ENCODE data around the gene FBXO42.

The FBXO42 gene

GRCh38 chr1:16351994-16352841 lies at the start of gene FBXO42:
Gene FBXO42, minus strand, starts transcription at chr1:16352480. Its CDS starts 37,062 bp downstream, at chr1:16315418.
- peak within 1 kb of the TSS; percentile 95 for H3K4me3 ChIP-seq (ENCODE audit: low read depth, low read length)
- H3K4me1 ChIP-seq (ENCODE audit: control insufficient read depth, insufficient read depth, low read length, unreplicated experiment): peaks cover 26% of the 10 kb centered on the region
- H2AFZ ChIP-seq (ENCODE audit: low read length, unreplicated experiment): peak within 1 kb of the TSS; percentile 76
- H3K27ac ChIP-seq (ENCODE audit: low read depth, low read length): peak within 1 kb of the TSS; percentile 60
- H3K36me3 ChIP-seq (ENCODE audit: insufficient read depth, low read length): no peaks in the 10 kb centered on the region
- no peaks in the 10 kb centered on the region for H3K27me3 ChIP-seq (ENCODE audit: insufficient read depth, low read length)
- H3K79me2 ChIP-seq (ENCODE audit: control insufficient read depth, insufficient read depth, low read length, unreplicated experiment): peaks cover 47% of the 10 kb centered on the region

- H3K27ac ChIP-seq (ENCODE audit: low read depth, low read length): no peak overlapping the region
- H3K79me2 ChIP-seq (ENCODE audit: control insufficient read depth, insufficient read depth, low read length, unreplicated experiment): peaks cover 11% of the 10 kb centered on the region
- peaks cover 28% of the 10 kb centered on the region for H3K4me1 ChIP-seq (ENCODE audit: control insufficient read depth, insufficient read depth, low read length, unreplicated experiment)
- no peaks in the 10 kb centered on the region for H3K27me3 ChIP-seq (ENCODE audit: insufficient read depth, low read length)
- H3K36me3 ChIP-seq (ENCODE audit: insufficient read depth, low read length): 0 out of 2 replicates have a peak, but pooled peaks cover 4% of the 10 kb centered on the region
- H3K4me3 ChIP-seq (ENCODE audit: low read depth, low read length): no peak overlapping the region
- H2AFZ ChIP-seq (ENCODE audit: low read length, unreplicated experiment): no peak overlapping the region
Measured at GRCh38 chr1:16398371-16398953, 46.2 kb upstream of the FBXO42 start.

- Histone ChIP-seq H2AFZ (ENCODE audit: low read length, unreplicated experiment) (no peak overlapping the region), H3K27ac (ENCODE audit: low read depth, low read length) (peak overlapping the region; percentile 54), H3K27me3 (ENCODE audit: insufficient read depth, low read length) (no peaks in the 10 kb centered on the region), H3K36me3 (ENCODE audit: insufficient read depth, low read length) (0 out of 2 replicates have a peak, but pooled peaks cover 4% of the 10 kb centered on the region), H3K4me3 (ENCODE audit: low read depth, low read length) (no peak overlapping the region), H3K4me1 (ENCODE audit: control insufficient read depth, insufficient read depth, low read length, unreplicated experiment) (peaks cover 22% of the 10 kb centered on the region), H3K79me2 (ENCODE audit: control insufficient read depth, insufficient read depth, low read length, unreplicated experiment) (peaks cover 25% of the 10 kb centered on the region)
Measured at GRCh38 chr1:16397120-16397519, 44.8 kb upstream of the FBXO42 start.

DNA sequence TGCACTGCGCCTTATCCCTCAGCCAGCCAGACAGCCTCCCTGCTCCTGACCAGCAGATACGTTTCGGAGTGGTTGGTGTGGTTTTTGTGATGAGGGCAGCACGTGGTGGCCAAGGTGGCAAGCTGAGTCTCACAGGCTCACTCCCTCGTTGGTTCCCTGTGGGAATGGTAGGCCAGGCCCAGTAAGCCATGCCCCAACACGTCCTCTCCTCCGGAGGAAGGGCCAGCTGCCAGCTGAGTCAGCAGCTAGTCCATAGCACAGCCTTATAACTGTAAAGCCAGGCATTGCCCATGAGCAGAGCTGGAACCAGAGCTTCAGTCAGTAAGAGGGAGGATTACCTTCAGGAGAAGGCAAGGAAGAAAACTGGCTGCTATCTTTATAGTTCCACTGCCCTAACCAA lies 44.3 kb upstream of the FBXO42 start:
- Histone ChIP-seq H3K79me2 (ENCODE audit: control insufficient read depth, insufficient read depth, low read length, unreplicated experiment) (peaks cover 30% of the 10 kb centered on the region), H3K36me3 (ENCODE audit: insufficient read depth, low read length) (0 out of 2 replicates have a peak, but pooled peaks cover 4% of the 10 kb centered on the region), H3K4me1 (ENCODE audit: control insufficient read depth, insufficient read depth, low read length, unreplicated experiment) (peaks cover 28% of the 10 kb centered on the region), H2AFZ (ENCODE audit: low read length, unreplicated experiment) (no peak overlapping the region), H3K27ac (ENCODE audit: low read depth, low read length) (peak overlapping the region; percentile 54), H3K4me3 (ENCODE audit: low read depth, low read length) (no peak overlapping the region), H3K27me3 (ENCODE audit: insufficient read depth, low read length) (no peaks in the 10 kb centered on the region)

DNA sequence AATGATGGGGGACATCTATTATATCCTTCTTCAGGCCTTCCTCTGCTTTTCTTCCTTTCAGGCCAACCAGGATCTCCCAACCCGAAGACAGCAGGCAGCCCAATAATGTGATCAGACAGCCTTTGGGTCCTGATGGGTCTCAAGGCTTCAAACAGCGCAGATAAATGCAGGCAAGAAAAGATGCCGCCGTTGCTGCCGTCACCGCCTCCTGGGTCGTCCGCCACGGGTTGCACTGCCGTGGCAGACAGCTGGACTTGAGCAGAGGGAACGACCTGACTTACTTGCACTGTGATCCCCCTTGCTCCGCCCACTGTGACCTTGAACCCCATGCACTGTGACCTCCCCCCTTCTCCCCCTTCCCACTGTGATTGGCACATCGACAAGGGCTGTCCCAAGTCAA lies 42.7 kb upstream of the FBXO42 start:
- H3K4me1 ChIP-seq (ENCODE audit: control insufficient read depth, insufficient read depth, low read length, unreplicated experiment): peaks cover 35% of the 10 kb centered on the region
- 0 out of 2 replicates have a peak, but pooled peaks cover 4% of the 10 kb centered on the region for H3K36me3 ChIP-seq (ENCODE audit: insufficient read depth, low read length)
- peaks cover 46% of the 10 kb centered on the region for H3K79me2 ChIP-seq (ENCODE audit: control insufficient read depth, insufficient read depth, low read length, unreplicated experiment)

GRCh38 chr1:16393570-16394521 lies 41.6 kb upstream of the FBXO42 start:
- Histone ChIP-seq H3K27ac (ENCODE audit: low read depth, low read length) (no peak overlapping the region), H3K36me3 (ENCODE audit: insufficient read depth, low read length) (0 out of 2 replicates have a peak, but pooled peaks cover 4% of the 10 kb centered on the region), H2AFZ (ENCODE audit: low read length, unreplicated experiment) (no peak overlapping the region), H3K79me2 (ENCODE audit: control insufficient read depth, insufficient read depth, low read length, unreplicated experiment) (peaks cover 53% of the 10 kb centered on the region), H3K27me3 (ENCODE audit: insufficient read depth, low read length) (no peaks in the 10 kb centered on the region), H3K4me1 (ENCODE audit: control insufficient read depth, insufficient read depth, low read length, unreplicated experiment) (peaks cover 35% of the 10 kb centered on the region), H3K4me3 (ENCODE audit: low read depth, low read length) (no peak overlapping the region)

More for the DNA sequence above, 42.7 kb upstream of the FBXO42 start:
- H3K27ac ChIP-seq (ENCODE audit: low read depth, low read length): no peak overlapping the region
- H3K4me3 ChIP-seq (ENCODE audit: low read depth, low read length): no peak overlapping the region
- no peak overlapping the region for H2AFZ ChIP-seq (ENCODE audit: low read length, unreplicated experiment)
- no peaks in the 10 kb centered on the region for H3K27me3 ChIP-seq (ENCODE audit: insufficient read depth, low read length)

DNA sequence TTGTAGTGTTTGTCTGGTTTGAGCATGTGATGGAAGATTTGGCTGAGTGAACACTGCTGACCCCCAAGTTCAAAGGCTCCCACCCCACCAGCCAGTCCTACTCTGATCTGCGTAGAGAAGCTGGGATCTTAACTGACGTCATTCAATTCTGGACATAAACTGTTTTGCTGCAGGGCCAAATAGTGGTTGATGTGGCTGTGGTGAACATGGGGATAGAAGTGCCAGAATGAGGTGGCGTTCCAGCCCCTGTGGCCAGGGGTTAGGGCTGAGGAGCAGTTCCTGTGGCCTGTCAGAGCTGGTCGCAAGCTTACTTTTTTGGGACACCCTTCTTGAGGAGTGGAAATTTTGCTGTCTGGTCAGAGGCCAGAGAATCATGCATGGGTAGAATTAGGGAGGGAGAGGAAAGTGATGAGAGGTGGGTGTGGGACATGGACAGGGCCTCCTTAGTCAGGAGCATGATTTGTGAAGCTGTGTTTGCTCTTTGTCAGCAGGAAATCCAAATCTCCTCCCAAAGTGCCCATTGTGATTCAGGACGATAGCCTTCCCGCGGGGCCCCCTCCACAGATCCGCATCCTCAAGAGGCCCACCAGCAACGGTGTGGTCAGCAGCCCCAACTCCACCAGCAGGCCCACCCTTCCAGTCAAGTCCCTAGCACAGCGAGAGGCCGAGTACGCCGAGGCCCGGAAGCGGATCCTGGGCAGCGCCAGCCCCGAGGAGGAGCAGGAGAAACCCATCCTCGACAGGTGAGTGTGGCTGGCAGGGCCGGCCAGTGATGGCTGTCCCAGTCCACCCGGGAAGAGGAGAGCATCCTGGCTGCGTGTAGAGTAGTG lies 40.7 kb upstream of the FBXO42 start:
- Histone ChIP-seq H3K36me3 (ENCODE audit: insufficient read depth, low read length) (0 out of 2 replicates have a peak, but pooled peaks cover 4% of the 10 kb centered on the region), H3K79me2 (ENCODE audit: control insufficient read depth, insufficient read depth, low read length, unreplicated experiment) (peaks cover 61% of the 10 kb centered on the region), H3K27me3 (ENCODE audit: insufficient read depth, low read length) (no peaks in the 10 kb centered on the region), H3K4me3 (ENCODE audit: low read depth, low read length) (no peak overlapping the region), H3K4me1 (ENCODE audit: control insufficient read depth, insufficient read depth, low read length, unreplicated experiment) (peaks cover 39% of the 10 kb centered on the region), H2AFZ (ENCODE audit: low read length, unreplicated experiment) (no peak overlapping the region), H3K27ac (ENCODE audit: low read depth, low read length) (no peak overlapping the region)

DNA sequence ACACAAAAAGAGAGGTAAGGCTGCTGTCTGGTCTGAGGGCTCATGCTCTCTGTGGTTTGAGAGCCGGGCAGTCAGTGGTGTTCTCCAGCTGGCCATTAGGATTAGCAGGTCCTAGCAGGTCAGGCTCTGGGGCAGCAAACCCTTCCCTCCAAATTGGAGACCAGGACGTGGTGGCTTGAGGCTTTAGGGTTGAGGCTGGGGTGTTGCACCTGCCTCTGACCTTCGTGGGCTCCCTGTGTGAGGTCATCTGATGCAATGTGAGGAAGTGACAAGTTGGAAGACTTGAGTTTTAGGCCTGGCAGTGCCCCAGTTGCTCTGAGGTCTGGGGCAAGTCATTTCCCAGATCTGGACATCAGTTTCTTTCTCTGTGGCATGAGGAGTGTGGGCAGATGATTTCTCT lies 39.1 kb upstream of the FBXO42 start:
- H3K27ac ChIP-seq (ENCODE audit: low read depth, low read length): no peak overlapping the region
- 0 out of 2 replicates have a peak, but pooled peaks cover 4% of the 10 kb centered on the region for H3K36me3 ChIP-seq (ENCODE audit: insufficient read depth, low read length)
- no peak overlapping the region for H2AFZ ChIP-seq (ENCODE audit: low read length, unreplicated experiment)

GRCh38 chr1:16387201-16388188 lies 35.2 kb upstream of the FBXO42 start:
- peaks cover 61% of the 10 kb centered on the region for H3K4me1 ChIP-seq (ENCODE audit: control insufficient read depth, insufficient read depth, low read length, unreplicated experiment)
- peak overlapping the region; percentile 79 for H3K4me3 ChIP-seq (ENCODE audit: low read depth, low read length)
- H3K27ac ChIP-seq (ENCODE audit: low read depth, low read length): peak overlapping the region; percentile 85
- H2AFZ ChIP-seq (ENCODE audit: low read length, unreplicated experiment): no peak overlapping the region
- H3K36me3 ChIP-seq (ENCODE audit: insufficient read depth, low read length): no peaks in the 10 kb centered on the region
- H3K79me2 ChIP-seq (ENCODE audit: control insufficient read depth, insufficient read depth, low read length, unreplicated experiment): peaks cover 91% of the 10 kb centered on the region
- H3K27me3 ChIP-seq (ENCODE audit: insufficient read depth, low read length): no peaks in the 10 kb centered on the region

More for the DNA sequence above, 39.1 kb upstream of the FBXO42 start:
- peaks cover 41% of the 10 kb centered on the region for H3K4me1 ChIP-seq (ENCODE audit: control insufficient read depth, insufficient read depth, low read length, unreplicated experiment)
- H3K4me3 ChIP-seq (ENCODE audit: low read depth, low read length): no peak overlapping the region
- H3K79me2 ChIP-seq (ENCODE audit: control insufficient read depth, insufficient read depth, low read length, unreplicated experiment): peaks cover 76% of the 10 kb centered on the region
- H3K27me3 ChIP-seq (ENCODE audit: insufficient read depth, low read length): no peaks in the 10 kb centered on the region

Data from ACC112 (cell line).